GM19240 (cell line): ENCODE data around the gene RPAP3.

Experiments
- DNase-seq: peaks from one replicate; pipeline ENCODE4 v3.0.0; 2011; ENCODE audit warnings: low spot score; ENCODE audit not compliant: insufficient read length

Gene RPAP3

GRCh38 chr12:47721431-47721973 is 15.7 kb upstream of the RPAP3 start:
- no peak for DNase-seq

DNA sequence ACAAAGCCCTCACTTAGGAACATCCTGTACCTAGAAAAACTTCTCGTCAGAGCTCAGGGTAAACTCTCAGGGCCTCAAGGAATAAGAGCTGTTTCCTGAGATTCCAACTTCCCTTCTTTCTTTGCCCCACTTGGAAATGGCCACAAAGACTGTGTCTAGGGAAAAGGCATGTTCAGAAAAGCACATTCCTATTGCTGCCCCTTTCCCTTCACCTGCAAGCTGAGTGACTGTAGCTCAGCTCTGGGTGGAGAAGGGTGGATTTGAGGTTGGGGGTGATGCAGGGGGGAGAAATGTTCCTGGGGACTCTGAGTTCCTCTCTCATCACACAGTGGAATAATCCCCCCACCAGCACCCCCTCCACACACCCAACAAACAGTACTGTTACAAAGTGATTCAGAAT is 12.7 kb upstream of the RPAP3 start:
- DNase-seq = no peak

DNA sequence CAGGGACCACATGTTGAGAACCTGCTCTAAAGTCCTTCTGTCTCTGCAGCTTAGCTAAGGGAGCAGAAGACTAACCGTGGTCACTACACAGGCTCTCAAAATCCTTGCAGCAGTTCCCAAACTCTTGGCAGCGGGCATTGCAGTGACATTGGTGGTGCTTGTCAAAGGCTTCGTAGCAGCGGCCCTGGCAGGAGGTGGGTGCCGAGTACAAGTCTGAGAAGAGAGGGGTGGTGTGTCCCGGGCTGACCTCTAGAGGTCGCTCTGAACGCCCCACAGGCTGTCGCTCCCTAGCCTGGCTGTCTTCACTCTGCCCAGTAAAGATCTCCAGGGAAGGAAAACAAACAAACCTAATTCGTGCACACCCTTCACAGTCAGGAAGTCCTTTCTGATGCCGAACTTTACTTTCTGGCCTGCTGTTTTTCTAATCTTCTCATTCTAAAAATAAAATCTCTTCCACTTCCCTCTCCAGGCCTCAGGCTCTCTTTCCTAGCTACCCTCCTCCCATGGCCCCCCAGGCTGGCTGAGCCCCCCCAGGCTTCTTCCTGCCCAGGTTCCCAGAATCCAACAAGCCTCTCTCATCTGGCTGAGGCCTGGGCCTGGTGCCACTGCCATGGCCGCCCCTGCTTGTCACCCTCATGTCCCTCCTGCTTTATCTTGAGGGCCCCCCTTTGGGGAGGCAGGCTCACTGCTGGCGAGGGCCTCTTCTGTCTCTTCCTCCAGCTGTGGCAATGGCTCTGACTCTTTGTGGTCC is 11.8 kb upstream of the RPAP3 start:
- no peak for DNase-seq

DNA sequence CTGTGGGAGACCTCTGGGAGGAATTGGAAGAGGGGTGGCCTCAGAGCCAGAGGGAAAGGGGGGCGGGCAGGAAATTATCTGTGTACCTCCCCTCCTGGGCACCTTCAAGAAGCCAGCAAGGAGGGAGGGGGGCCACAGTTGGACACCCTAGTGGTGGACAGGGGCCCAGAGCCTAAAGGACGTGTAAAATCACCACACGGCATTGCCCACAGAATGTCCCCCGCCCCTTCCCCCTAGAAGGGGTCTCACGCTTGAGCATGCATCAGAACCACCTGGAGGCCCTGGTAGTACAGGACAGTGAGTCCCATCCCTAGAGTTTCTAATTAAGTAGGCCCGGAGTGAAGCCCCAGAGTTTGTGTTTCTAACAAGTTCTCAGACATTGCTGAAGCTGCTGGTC is 11.2 kb upstream of the RPAP3 start:
- DNase-seq = no peak

- no peak for DNase-seq
Measured at GRCh38 chr12:47715877-47716548, 10.2 kb upstream of the RPAP3 start.

GRCh38 chr12:47715393-47715876 is 9.6 kb upstream of the RPAP3 start:
- DNase-seq = no peak

- DNase-seq = no peak
Measured at GRCh38 chr12:47714826-47715386, 9.1 kb upstream of the RPAP3 start.

DNA sequence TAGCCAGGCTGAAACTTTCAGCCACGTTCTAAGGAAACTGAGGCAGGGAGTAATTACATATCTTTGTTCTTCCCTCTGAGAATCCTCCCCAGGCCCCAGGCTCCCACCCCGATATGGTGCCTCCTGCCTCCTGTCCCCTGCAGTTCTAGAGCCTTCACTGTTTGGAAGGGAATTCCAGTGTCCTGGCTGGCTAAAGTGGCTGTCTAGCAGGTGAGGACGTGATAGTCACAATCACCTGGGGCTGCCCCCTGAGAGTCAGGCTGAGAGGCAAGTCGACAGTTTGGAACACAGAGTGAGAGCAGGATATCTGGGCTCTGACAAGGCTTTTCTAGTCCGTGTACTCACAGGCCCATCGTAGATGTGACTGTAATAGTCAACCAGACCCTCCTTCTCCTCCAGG is 6.3 kb upstream of the RPAP3 start:
- no peak for DNase-seq

- DNase-seq = no peak
Measured at GRCh38 chr12:47711448-47711847, 5.6 kb upstream of the RPAP3 start.

GRCh38 chr12:47710278-47710677 is 4.4 kb upstream of the RPAP3 start:
- no peak for DNase-seq

GRCh38 chr12:47709671-47710070 is 3.8 kb upstream of the RPAP3 start:
- DNase-seq = no peak

DNA sequence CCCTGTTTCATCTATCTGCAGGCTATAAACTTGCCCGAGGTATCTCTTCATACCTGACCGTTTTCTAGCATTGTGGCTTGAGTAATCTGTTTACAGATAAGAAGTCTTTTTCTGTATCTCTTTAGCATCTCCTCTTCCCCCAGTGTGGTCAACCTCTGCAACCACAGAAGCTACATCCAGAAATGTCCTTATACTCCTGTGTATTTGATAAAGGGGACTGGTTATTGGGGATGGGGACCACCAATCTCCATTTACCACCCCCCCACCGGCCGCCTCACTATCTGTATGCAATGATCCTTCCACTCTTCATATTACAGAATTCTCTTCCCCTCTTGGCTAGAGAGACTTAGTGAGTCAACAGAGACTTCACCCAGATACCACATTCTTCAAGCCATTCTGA is 3.4 kb upstream of the RPAP3 start:
- no peak for DNase-seq

GRCh38 chr12:47707905-47708543 is 2.2 kb upstream of the RPAP3 start:
- DNase-seq = no peak

GRCh38 chr12:47707355-47707754 is 1.5 kb upstream of the RPAP3 start:
- DNase-seq = no peak

DNA sequence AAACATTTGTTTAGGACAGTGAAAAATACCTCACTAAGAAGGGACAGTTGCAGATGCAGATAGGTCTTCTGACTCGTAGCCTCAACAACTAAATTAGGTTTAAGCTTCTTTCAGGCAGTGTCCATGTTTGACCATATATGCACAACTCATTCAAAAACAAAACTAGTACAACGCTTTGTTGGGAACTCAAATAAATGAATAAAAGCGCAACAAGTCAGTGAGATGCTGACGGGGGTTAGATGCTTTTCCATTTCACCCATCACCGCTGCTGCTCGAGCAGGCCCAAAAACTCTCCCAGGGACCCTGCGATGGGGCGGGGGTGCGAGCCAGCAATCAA is 633 bp downstream of the RPAP3 start:
- DNase-seq = no peak

GRCh38 chr12:47704719-47705118 is 1.1 kb downstream of the RPAP3 start:
- no peak for DNase-seq

DNA sequence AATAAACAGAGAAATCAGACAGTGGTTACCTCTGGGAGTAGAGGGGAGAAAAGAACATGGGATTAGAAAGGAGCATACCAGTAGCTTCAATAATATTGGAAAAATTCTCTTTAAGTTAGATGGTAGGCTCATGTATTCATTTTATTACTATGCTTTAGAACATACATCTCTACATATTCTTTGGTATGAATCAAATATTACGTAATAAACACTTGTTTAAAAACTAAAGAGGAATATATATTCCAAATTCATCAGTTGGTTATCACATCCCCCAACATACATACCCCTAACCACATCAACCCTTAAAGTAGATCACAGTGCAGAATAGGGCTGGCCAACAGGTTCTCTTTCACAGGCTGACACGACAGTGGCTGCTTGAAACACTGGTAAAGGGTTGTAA is 5.6 kb downstream of the RPAP3 start:
- DNase-seq = no peak

GRCh38 chr12:47698631-47699030 is 7.2 kb downstream of the RPAP3 start:
- no peak for DNase-seq

GRCh38 chr12:47698055-47698454 is 7.8 kb downstream of the RPAP3 start:
- no peak for DNase-seq

DNA sequence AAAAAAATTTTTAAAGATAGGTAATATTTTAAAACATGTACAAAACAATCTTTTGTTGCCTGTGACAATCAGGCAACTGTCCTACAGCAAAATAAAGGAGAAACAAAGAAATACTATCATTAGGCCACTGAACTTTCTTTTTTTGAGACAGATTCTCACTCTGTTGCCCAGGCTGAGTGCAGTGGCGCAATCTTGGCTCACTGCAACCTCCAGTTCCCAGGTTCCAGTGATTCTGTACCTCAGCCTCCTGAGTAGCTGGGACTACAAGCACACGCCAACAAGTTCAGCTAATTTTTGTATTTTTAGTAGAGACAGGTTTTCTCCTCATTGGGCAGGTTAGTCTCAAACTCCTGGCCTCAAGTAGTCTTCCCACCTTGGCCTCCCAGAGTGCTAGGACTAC is 16.6 kb downstream of the RPAP3 start:
- DNase-seq = no peak

- DNase-seq = no peak
Measured at GRCh38 chr12:47687636-47688035, 18.2 kb downstream of the RPAP3 start.

GRCh38 chr12:47686645-47687240 is 19.1 kb downstream of the RPAP3 start:
- DNase-seq = no peak
